ENCODE data around the gene CALHM4.

DNA sequence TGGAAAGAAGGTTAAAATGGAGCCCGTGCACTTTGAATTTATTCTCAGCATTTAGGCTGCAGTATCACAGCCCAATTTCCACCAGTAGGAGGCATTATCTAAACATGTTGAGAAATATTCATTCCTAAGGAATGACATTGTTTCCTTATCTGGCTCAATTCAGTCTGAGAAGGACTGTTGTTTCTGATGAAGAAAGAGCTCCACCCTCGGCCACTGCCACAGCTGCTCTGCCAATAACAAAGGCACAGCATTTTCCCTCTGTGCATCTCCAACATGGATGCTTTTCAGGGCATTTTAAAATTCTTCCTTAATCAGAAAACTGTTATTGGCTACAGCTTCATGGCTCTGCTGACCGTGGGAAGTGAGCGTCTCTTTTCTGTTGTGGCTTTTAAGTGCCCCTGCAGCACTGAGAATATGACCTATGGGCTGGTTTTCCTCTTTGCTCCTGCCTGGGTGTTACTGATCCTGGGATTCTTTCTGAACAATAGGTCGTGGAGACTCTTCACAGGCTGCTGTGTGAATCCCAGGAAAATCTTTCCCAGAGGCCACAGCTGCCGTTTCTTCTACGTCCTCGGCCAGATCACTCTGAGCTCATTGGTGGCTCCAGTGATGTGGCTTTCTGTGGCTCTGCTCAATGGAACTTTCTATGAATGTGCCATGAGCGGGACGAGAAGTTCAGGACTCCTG, 42.0 kb upstream of the CALHM4 start, which contains the start of gene CALHM5:
- TF ChIP-seq MYC (CRISPR knock-in tag; IDR thresholded peaks at IDR 0.05; ENCODE audit: borderline replicate concordance), result no peak
- TF ChIP-seq GABPA (IDR thresholded peaks at IDR 0.05; ENCODE audit: low read depth, low read length), result no peak
- no peak for TF ChIP-seq GABPA (CRISPR knock-in tag; IDR thresholded peaks at IDR 0.05; ENCODE audit: low read depth)
- TF ChIP-seq ZC3H4 (CRISPR knock-in tag; IDR thresholded peaks at IDR 0.05; ENCODE audit: borderline replicate concordance), result no peak
- TF ChIP-seq, protein P1, sequence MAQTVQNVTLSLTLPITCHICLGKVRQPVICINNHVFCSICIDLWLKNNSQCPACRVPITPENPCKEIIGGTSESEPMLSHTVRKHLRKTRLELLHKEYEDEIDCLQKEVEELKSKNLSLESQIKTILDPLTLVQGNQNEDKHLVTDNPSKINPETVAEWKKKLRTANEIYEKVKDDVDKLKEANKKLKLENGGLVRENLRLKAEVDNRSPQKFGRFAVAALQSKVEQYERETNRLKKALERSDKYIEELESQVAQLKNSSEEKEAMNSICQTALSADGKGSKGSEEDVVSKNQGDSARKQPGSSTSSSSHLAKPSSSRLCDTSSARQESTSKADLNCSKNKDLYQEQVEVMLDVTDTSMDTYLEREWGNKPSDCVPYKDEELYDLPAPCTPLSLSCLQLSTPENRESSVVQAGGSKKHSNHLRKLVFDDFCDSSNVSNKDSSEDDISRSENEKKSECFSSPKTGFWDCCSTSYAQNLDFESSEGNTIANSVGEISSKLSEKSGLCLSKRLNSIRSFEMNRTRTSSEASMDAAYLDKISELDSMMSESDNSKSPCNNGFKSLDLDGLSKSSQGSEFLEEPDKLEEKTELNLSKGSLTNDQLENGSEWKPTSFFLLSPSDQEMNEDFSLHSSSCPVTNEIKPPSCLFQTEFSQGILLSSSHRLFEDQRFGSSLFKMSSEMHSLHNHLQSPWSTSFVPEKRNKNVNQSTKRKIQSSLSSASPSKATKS (CRISPR knock-in tag; IDR thresholded peaks at IDR 0.05), result no peak
- TF ChIP-seq MEF2D (CRISPR knock-in tag; IDR thresholded peaks at IDR 0.05), result no peak
- no peak for TF ChIP-seq POLR2A (IDR thresholded peaks at IDR 0.05; ENCODE audit: insufficient read depth in 1 of 2, low read depth in 2 of 2, low read length in 2 of 2)
